ENCODE data around the gene ARMH3. TPM values are rescaled to one million over a fixed set of nuclear protein-coding genes. Genes with fewer than 3 reads are reported as not detected.

ARMH3 gene
- total and polyA plus RNA-seq, 4 donors, result 14.0 to 25.1 (median 20.8) TPM

- WGBS (ENCODE audit: insufficient coverage), result 3% methylated on average over 9 of the region's 14 CpGs
- Histone ChIP-seq H3K27ac (ENCODE audit: low read depth, low read length) (peak overlapping the region; percentile 94), H3K4me3 (ENCODE audit: low read depth, low read length) (peak overlapping the region; percentile 93), H3K36me3 (ENCODE audit: control insufficient read depth, insufficient read depth, low read length) (peaks cover 2% of the 10 kb centered on the region), H3K27me3 (ENCODE audit: control insufficient read depth, insufficient read depth, low read length) (no peaks in the 10 kb centered on the region), H3K4me1 (ENCODE audit: control insufficient read depth, insufficient read depth, low read length) (peaks cover 26% of the 10 kb centered on the region), H3K9me3 (ENCODE audit: control insufficient read depth, insufficient read depth, low read length) (no peaks in the 10 kb centered on the region)
- no peak for DNase-seq (ENCODE audit: low read depth in 4 of 6, low spot score in 6 of 6)
Measured at GRCh38 chr10:101818872-101819633, 236.9 kb downstream of the ARMH3 start.

- DNase-seq (ENCODE audit: low read depth in 4 of 6, low spot score in 6 of 6), result peak; percentile 95 to 100 (median 97)
- peak within 1 kb of the TSS; percentile 94 for H3K27ac ChIP-seq (ENCODE audit: low read depth, low read length)
- peaks cover 29% of the 10 kb centered on the region for H3K4me1 ChIP-seq (ENCODE audit: control insufficient read depth, insufficient read depth, low read length)
- peaks cover under 1% of the 10 kb centered on the region for H3K36me3 ChIP-seq (ENCODE audit: control insufficient read depth, insufficient read depth, low read length)
- H3K27me3 ChIP-seq (ENCODE audit: control insufficient read depth, insufficient read depth, low read length), result no peaks in the 10 kb centered on the region
- no peaks in the 10 kb centered on the region for H3K9me3 ChIP-seq (ENCODE audit: control insufficient read depth, insufficient read depth, low read length)
- 0% methylated on average over 40 of the region's 47 CpGs for WGBS (ENCODE audit: insufficient coverage)
- peak within 1 kb of the TSS; percentile 93 for H3K4me3 ChIP-seq (ENCODE audit: low read depth, low read length)
Measured at GRCh38 chr10:101818119-101818871, 237.7 kb downstream of the ARMH3 start, which contains the start of gene OGA. Gene OGA, minus strand, starts transcription at chr10:101818444. Its CDS starts 422 bp downstream, at chr10:101818022.

GRCh38 chr10:101817337-101818118 lies 238.4 kb downstream of the ARMH3 start:
- DNase-seq (ENCODE audit: low read depth in 4 of 6, low spot score in 6 of 6), result peak in 2 of 6 donors; percentile 81 to 93
- H3K4me3 ChIP-seq (ENCODE audit: low read depth, low read length), result peak overlapping the region; percentile 93
- H3K27me3 ChIP-seq (ENCODE audit: control insufficient read depth, insufficient read depth, low read length), result no peaks in the 10 kb centered on the region
- H3K27ac ChIP-seq (ENCODE audit: low read depth, low read length), result peak overlapping the region; percentile 94
- H3K9me3 ChIP-seq (ENCODE audit: control insufficient read depth, insufficient read depth, low read length), result no peaks in the 10 kb centered on the region
- WGBS (ENCODE audit: insufficient coverage), result under 1% methylated on average over 39 of the region's 44 CpGs
- H3K36me3 ChIP-seq (ENCODE audit: control insufficient read depth, insufficient read depth, low read length), result peaks cover 1% of the 10 kb centered on the region
- peaks cover 29% of the 10 kb centered on the region for H3K4me1 ChIP-seq (ENCODE audit: control insufficient read depth, insufficient read depth, low read length)

- no peak for DNase-seq (ENCODE audit: low read depth in 4 of 6, low spot score in 6 of 6)
- WGBS (ENCODE audit: insufficient coverage), result 0% methylated on average over 3 of the region's 14 CpGs
- peak overlapping the region; percentile 94 for H3K27ac ChIP-seq (ENCODE audit: low read depth, low read length)
Measured at GRCh38 chr10:101816913-101817336, 239.0 kb downstream of the ARMH3 start.

GRCh38 chr10:101816376-101816775 lies 239.6 kb downstream of the ARMH3 start:
- 0% methylated on average over 1 of the region's 5 CpGs for WGBS (ENCODE audit: insufficient coverage)
- Histone ChIP-seq H3K27ac (ENCODE audit: low read depth, low read length) (peak overlapping the region; percentile 94), H3K4me1 (ENCODE audit: control insufficient read depth, insufficient read depth, low read length) (peaks cover 29% of the 10 kb centered on the region), H3K4me3 (ENCODE audit: low read depth, low read length) (peak overlapping the region; percentile 93), H3K36me3 (ENCODE audit: control insufficient read depth, insufficient read depth, low read length) (peaks cover 8% of the 10 kb centered on the region), H3K27me3 (ENCODE audit: control insufficient read depth, insufficient read depth, low read length) (no peaks in the 10 kb centered on the region), H3K9me3 (ENCODE audit: control insufficient read depth, insufficient read depth, low read length) (no peaks in the 10 kb centered on the region)
- peak in 1 of 6 donors; percentile 25 for DNase-seq (ENCODE audit: low read depth in 4 of 6, low spot score in 6 of 6)

More at GRCh38 chr10:101816913-101817336, 239.0 kb downstream of the ARMH3 start:
- Histone ChIP-seq H3K36me3 (ENCODE audit: control insufficient read depth, insufficient read depth, low read length) (peaks cover 6% of the 10 kb centered on the region), H3K27me3 (ENCODE audit: control insufficient read depth, insufficient read depth, low read length) (no peaks in the 10 kb centered on the region), H3K9me3 (ENCODE audit: control insufficient read depth, insufficient read depth, low read length) (no peaks in the 10 kb centered on the region), H3K4me1 (ENCODE audit: control insufficient read depth, insufficient read depth, low read length) (peaks cover 29% of the 10 kb centered on the region), H3K4me3 (ENCODE audit: low read depth, low read length) (peak overlapping the region; percentile 93)

- 64% methylated on average over 7 of the region's 8 CpGs for WGBS (ENCODE audit: insufficient coverage)
- Histone ChIP-seq H3K4me1 (ENCODE audit: control insufficient read depth, insufficient read depth, low read length) (peaks cover 22% of the 10 kb centered on the region), H3K4me3 (ENCODE audit: low read depth, low read length) (peak overlapping the region; percentile 93), H3K36me3 (ENCODE audit: control insufficient read depth, insufficient read depth, low read length) (peaks cover 22% of the 10 kb centered on the region), H3K9me3 (ENCODE audit: control insufficient read depth, insufficient read depth, low read length) (no peaks in the 10 kb centered on the region), H3K27ac (ENCODE audit: low read depth, low read length) (no peak overlapping the region), H3K27me3 (ENCODE audit: control insufficient read depth, insufficient read depth, low read length) (no peaks in the 10 kb centered on the region)
- DNase-seq (ENCODE audit: low read depth in 4 of 6, low spot score in 6 of 6), result peak in 1 of 6 donors; percentile 56
Measured at GRCh38 chr10:101814466-101815071, 241.4 kb downstream of the ARMH3 start.

GRCh38 chr10:101812606-101813005 lies 243.4 kb downstream of the ARMH3 start:
- WGBS (ENCODE audit: insufficient coverage), result 88% methylated on average over 1 of the region's 4 CpGs
- no peak overlapping the region for H3K4me3 ChIP-seq (ENCODE audit: low read depth, low read length)
- H3K4me1 ChIP-seq (ENCODE audit: control insufficient read depth, insufficient read depth, low read length), result peaks cover 13% of the 10 kb centered on the region
- no peak overlapping the region for H3K27ac ChIP-seq (ENCODE audit: low read depth, low read length)
- H3K27me3 ChIP-seq (ENCODE audit: control insufficient read depth, insufficient read depth, low read length), result no peaks in the 10 kb centered on the region
- no peaks in the 10 kb centered on the region for H3K9me3 ChIP-seq (ENCODE audit: control insufficient read depth, insufficient read depth, low read length)
- peaks cover 34% of the 10 kb centered on the region for H3K36me3 ChIP-seq (ENCODE audit: control insufficient read depth, insufficient read depth, low read length)
- DNase-seq (ENCODE audit: low read depth in 4 of 6, low spot score in 6 of 6), result no peak

- Histone ChIP-seq H3K4me3 (ENCODE audit: low read depth, low read length) (no peak overlapping the region), H3K36me3 (ENCODE audit: control insufficient read depth, insufficient read depth, low read length) (peaks cover 70% of the 10 kb centered on the region), H3K27ac (ENCODE audit: low read depth, low read length) (no peak overlapping the region), H3K27me3 (ENCODE audit: control insufficient read depth, insufficient read depth, low read length) (no peaks in the 10 kb centered on the region), H3K9me3 (ENCODE audit: control insufficient read depth, insufficient read depth, low read length) (no peaks in the 10 kb centered on the region), H3K4me1 (ENCODE audit: control insufficient read depth, insufficient read depth, low read length) (no peaks in the 10 kb centered on the region)
- 100% methylated on average over 1 of the region's 1 CpG for WGBS (ENCODE audit: insufficient coverage)
- no peak for DNase-seq (ENCODE audit: low read depth in 4 of 6, low spot score in 6 of 6)
Measured at GRCh38 chr10:101807158-101807557, 248.8 kb downstream of the ARMH3 start.

- Histone ChIP-seq H3K36me3 (ENCODE audit: control insufficient read depth, insufficient read depth, low read length) (peaks cover 68% of the 10 kb centered on the region), H3K27ac (ENCODE audit: low read depth, low read length) (no peak overlapping the region), H3K27me3 (ENCODE audit: control insufficient read depth, insufficient read depth, low read length) (no peaks in the 10 kb centered on the region), H3K4me1 (ENCODE audit: control insufficient read depth, insufficient read depth, low read length) (no peaks in the 10 kb centered on the region), H3K4me3 (ENCODE audit: low read depth, low read length) (no peak overlapping the region), H3K9me3 (ENCODE audit: control insufficient read depth, insufficient read depth, low read length) (no peaks in the 10 kb centered on the region)
- no peak for DNase-seq (ENCODE audit: low read depth in 4 of 6, low spot score in 6 of 6)
- 100% methylated on average over 1 of the region's 4 CpGs for WGBS (ENCODE audit: insufficient coverage)
Measured at GRCh38 chr10:101803511-101803910, 252.5 kb downstream of the ARMH3 start.
